GM12801 (cell line): Measurements from ENCODE around the gene YIF1A.

ENCODE experiments used
- TF ChIP-seq, protein P1 (sequence below): IDR thresholded peaks from one replicate; pipeline ENCODE4 v1.5.1; 2011; ENCODE audit warnings: control low read depth; ENCODE audit not compliant: insufficient read length; ENCODE audit errors: extremely low read depth

Gene YIF1A

DNA sequence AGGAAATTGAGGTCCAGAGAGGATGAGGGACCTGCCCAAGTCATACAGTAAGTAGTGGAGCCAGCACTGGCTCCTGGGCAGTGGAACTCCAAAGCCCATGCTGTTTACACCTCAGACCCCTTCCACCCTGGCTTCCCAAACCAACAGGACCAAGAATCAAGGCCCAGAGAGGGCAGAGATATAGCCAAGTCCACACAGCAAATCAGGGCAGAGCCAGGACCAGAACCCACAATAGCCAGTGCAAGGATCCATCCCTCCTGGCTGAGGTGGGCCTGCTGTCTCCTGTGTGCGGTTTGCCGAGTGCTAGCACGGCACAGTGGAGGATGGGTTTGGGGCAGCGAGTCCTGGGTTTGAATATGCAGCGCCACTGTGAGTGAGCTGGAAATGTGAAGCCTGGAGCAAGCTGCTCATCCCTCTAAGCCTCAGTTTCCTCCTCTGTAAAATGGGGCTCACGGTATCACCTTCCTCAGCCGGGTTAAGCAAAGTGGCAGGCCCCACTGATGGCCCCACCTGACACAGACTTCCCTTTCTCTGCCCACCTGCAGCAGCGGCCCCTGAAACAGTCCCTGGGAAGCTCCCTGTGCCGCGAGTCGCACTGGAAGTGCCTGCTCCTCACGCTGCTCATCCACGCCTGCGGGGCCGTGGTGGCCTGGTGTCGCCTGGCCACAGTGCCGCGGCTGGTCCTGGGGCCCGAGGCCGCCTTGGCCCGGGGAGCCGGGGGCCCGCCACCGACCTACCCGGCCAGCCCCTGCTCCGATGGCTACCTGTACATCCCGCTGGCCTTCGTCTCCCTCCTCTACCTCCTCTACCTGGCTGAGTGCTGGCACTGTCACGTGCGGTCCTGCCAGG, 5.1 kb upstream of the YIF1A start:
- TF ChIP-seq, protein P1, sequence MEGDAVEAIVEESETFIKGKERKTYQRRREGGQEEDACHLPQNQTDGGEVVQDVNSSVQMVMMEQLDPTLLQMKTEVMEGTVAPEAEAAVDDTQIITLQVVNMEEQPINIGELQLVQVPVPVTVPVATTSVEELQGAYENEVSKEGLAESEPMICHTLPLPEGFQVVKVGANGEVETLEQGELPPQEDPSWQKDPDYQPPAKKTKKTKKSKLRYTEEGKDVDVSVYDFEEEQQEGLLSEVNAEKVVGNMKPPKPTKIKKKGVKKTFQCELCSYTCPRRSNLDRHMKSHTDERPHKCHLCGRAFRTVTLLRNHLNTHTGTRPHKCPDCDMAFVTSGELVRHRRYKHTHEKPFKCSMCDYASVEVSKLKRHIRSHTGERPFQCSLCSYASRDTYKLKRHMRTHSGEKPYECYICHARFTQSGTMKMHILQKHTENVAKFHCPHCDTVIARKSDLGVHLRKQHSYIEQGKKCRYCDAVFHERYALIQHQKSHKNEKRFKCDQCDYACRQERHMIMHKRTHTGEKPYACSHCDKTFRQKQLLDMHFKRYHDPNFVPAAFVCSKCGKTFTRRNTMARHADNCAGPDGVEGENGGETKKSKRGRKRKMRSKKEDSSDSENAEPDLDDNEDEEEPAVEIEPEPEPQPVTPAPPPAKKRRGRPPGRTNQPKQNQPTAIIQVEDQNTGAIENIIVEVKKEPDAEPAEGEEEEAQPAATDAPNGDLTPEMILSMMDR, result no peak

DNA sequence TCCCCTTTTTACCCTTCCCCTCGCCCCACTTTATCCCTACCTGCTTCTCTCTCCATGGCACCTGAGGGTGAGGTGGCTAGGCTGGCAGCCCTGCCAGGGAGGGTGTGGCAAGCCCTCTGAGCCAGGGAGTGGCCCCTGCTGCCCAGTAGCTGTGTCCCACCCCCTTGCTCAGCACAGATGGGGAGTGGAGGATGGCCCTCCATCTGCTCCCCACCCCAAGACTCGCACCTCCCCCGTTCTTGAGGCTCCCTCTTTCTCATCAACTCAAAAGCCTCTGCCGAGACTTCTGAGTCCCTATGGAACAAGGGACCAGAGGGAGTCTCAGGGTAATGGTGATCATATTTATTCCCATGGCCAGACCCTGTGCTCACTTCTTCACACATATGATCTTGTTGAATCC, 4.4 kb upstream of the YIF1A start:
- TF ChIP-seq, protein P1, result no peak

DNA sequence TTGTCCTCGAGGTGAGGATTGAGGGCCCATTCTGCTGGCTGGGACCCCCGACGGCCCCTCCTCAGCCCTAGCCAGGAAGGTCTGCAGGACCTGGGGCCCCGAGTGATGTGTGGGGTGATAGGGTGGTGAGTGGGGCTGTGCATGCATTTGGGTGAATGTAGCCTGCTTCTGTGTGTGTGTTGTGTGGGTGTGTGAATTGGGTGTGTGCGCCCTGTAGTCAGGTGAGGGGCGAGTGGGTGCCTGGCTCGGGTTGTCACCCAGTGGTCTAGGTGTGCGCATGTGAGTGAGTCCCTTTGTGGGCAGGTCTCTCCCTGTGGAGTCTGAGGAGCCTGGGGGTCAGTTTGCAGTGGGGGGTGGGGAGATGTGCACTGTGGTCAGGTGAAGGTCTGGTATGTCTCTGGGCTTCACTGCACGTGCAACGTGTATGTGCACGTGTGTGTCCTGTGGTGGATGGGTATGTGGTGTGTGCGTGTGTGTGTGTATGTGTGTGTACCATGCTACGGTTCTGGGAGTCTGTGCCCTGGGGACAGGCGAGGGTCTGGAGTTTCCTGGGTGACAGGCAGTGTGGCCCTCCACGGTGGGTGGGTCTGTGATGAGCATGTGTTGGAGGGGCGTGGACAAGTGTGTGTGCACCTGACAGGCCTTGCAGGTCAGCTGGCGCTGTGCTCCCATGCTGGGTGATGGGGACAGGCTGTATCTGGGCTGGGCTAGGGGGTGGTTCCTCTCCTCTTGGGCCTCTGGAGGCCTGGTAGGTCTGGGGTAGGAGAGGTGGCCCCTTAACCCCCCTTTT, 3.8 kb upstream of the YIF1A start:
- TF ChIP-seq, protein P1, result no peak

DNA sequence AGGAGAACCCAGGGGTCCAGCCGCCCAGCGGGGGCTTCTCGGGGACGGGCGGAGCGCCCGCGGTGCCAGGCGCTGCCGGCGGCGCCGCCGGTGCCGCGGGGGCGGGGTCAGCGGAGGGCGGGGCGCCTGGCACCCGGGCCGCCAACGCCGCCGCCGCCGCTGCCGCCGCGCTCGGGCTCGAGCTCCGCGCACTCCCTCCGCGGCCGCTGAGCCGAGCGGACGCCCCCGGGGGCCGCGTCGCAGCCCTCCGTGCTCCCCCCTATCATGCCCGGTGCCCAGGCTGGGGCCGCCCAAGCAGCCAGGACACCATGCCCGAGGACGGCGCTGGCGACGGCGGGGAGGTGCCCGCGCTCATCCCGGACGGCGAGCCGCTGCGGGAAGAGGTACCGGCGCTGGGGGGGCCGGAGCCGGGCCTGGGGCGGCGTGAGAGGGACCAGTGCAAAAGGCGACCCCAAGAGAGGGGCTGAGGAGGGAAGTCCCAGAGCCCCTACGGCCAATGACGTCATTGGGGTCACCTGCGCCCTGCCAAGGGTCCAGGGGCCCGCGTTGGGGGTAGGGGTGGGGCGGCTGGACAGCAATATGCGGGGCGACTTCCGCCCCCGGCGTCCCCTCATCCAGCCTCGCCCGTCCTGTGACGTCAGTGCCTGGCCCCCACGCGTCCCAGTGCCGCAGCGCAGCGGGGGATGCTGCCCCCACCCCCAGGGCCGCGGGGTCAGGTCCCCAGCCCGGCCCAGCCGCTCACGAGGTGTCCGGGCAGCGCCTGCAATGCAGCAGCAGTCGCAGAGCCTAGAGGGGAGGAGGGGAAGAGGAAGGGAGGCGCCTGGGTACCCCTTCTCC, 3.0 kb upstream of the YIF1A start, which contains the start of gene TMEM151A:
TMEM151A (plus strand) TSS at position 189 of the 837 bp plus-strand sequence; CDS start at position 309, 120 bp downstream.
- TF ChIP-seq, protein P1, result no peak

DNA sequence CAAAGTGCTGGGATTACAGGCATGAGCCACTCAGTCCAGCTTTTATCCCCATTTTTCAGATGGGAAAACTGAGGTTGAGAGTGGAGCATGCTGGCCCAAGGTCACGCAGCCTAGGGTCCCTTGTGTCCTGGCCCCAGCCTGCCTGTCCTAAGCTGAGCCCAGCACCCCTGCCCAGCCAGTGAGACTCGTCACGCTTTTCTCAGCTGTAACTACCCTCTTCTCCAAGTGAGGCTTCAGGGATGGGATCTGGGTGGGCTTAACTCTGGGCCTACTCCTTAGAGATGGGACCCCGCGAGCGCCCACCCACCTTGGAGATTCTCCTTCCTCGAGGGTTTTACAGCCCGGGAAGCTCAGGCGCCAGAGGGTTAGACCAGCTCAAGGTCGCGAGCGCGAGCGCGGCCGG, 2.4 kb upstream of the YIF1A start:
- TF ChIP-seq, protein P1, result no peak

DNA sequence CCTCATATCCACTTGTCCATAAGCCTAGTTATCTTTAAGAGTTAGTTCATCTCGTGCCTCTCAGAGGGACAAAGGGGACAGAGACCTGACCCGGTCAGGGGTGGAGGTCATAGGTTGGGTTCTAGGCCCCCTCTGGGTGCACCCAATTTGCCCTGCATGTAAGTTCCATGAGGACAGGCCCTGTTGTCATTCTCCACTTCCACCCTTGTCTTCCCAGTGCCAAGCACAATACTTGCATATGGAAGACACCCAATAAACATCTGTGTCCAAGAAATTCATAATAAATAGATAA, 1.3 kb upstream of the YIF1A start:
- TF ChIP-seq, protein P1, result no peak
